H1 (cell line): Measurements from ENCODE around the gene CRTC1. TPM values are rescaled to one million over a fixed set of nuclear protein-coding genes. Genes with fewer than 3 reads are reported as not detected.

Experiments
- CTCF ChIP-seq, 3 experiments: IDR thresholded peaks; 1 replicate in 2 of 3; 2 replicates in 1 of 3; pipeline versions ENCODE4 v1.5.1 to v1.6.1; 2011; ENCODE audit warnings: low read length in 3 of 3, mild to moderate bottlenecking in 3 of 3, inconsistent platforms in 2 of 3, low read depth in 1 of 3, moderate library complexity in 1 of 3; ENCODE audit not compliant: insufficient read depth in 1 of 3; ENCODE audit errors: control extremely low read depth in 1 of 3
- polyA plus RNA-seq, 7 experiments: library from polyadenylated mRNA; depleted of rRNA in 3 of 7; stranded (reverse) in 5 of 7; unstranded in 2 of 7; fragments of >200 nt in 5 of 7; fragments of 200-250 nt in 2 of 7; gene quantifications; 1 replicate in 5 of 7; 2 replicates in 1 of 7; 4 replicates in 1 of 7; pipeline versions ENCODE4 v1.2.1 to v1.2.3, GENCODE V29; 2011 to 2013; ENCODE audit warnings: missing spikeins in 2 of 7, mixed read lengths in 2 of 7
- total RNA-seq: library from RNA; stranded (reverse); fragmentation: NEBNext Ultra II Directional; extraction: Animal tissue kit (Norgen Biotek cat#: 25700); gene quantifications from 2 replicates; pipeline ENCODE4 v1.2.1, GENCODE V29; 2021

The CRTC1 gene
- total and polyA plus RNA-seq, 2 of the 8 experiments (the other 6 are each of a cell fraction or from before 2014, with no cell fraction given): 2.9 to 8.5 TPM

GRCh38 chr19:18718015-18718526 is 34.6 kb downstream of the CRTC1 start (continued):
- no peak for TF ChIP-seq CTCF (IDR thresholded peaks at IDR 0.05; ENCODE audit: control extremely low read depth in 1 of 3, insufficient read depth in 1 of 3, low read depth in 1 of 3, low read length in 3 of 3)
